ENCODE results near the gene TTLL11. TPM values are rescaled to one million over a fixed set of nuclear protein-coding genes. Genes with fewer than 3 reads are reported as not detected.
"Not testable (repeated sequence)": the region's sequence is repeated elsewhere in the genome, so short reads cannot be mapped to it uniquely, and the experiment has no call there.

TTLL11 gene
- total RNA-seq, 1 donor from 2014 or later: 5.3 TPM

GRCh38 chr9:121896545-121896943 lies 196.6 kb downstream of the TTLL11 start:
- DNase-seq: no peak

- DNase-seq: peak; percentile 57
Measured at GRCh38 chr9:121895818-121896544, 197.1 kb downstream of the TTLL11 start.

DNA sequence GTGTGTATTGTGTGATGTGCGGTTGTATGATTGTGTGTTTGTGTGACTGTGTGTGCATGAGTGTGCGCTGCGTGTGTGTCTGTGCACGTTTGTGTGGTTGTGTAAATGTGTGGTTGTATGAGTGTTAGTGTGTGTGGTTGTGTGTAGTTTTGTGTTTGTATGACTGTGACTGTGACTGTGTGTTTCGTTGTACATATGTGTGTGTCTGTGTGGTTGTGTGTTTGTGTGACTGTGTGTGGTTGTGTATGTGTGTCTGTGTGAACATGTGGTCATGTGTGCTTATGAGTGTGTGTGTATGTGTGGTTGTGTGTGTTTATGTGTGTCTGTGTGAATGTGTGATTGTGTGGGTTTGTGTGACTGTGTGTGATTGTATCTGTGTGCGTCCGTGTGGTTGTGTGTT lies 197.8 kb downstream of the TTLL11 start:
- DNase-seq: no peak

GRCh38 chr9:121894380-121894779 lies 198.7 kb downstream of the TTLL11 start:
- DNase-seq: not testable (repeated sequence)

DNA sequence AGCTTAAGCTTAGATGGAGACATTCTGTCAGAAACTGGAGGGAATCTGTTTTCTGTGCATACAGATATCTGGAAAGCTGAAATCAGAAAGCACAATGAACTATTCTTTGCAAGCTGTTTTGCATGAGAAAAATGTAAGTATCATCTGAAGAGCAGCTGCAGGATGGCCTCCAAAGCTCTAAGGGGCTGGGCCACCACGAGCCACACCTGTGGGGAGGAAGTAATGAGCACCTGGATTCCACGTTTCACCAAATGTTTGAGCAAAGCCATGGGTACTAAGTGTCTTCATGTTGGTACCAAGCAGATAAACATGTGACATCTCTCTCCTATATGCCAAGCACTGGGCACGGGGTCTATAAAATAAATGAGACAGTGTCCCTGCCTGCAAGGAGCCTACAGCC lies 199.3 kb downstream of the TTLL11 start:
- no peak for DNase-seq

DNA sequence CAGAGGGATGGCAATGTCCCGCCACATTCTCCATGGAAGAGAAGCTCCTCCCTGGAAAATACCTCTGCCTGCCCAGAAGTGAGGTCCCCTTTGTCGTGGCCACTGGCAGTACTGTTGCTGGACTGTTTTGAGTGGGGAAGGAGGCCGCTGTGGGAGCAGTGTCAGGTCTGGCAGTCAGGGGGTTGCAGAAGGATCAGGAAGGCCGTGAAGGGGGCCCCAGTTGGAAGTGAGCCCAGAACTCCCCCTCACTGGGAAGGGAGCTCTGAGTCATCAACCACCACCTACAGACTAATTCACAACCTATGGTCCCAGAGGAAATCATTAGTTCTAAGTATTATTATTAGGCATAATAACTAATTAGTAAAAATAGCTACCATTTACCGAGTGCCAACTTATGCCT lies 200.4 kb downstream of the TTLL11 start:
- DNase-seq: peak; percentile 29

- DNase-seq: no peak
Measured at GRCh38 chr9:121890746-121891145, 202.4 kb downstream of the TTLL11 start.

GRCh38 chr9:121889990-121890563 lies 203.0 kb downstream of the TTLL11 start:
- DNase-seq: no peak

DNA sequence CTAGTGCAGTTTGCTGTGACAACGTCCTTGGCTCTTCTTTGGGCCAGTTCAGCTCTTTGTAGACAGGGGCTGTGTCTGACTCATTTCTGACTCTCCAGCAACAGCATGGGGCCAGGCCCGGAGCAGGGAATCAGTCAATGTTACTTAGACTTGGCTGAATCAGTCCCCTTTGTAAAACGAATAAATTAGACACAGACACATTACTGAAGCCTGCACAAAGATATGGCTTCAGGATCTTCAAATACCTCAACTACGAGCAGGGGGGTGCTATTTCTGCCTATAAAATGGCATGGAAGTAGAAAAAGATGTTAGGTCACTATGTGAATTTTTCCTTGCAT lies 204.7 kb downstream of the TTLL11 start:
- DNase-seq: peak; percentile 31

GRCh38 chr9:121887553-121888437 lies 205.3 kb downstream of the TTLL11 start:
- DNase-seq: no peak

DNA sequence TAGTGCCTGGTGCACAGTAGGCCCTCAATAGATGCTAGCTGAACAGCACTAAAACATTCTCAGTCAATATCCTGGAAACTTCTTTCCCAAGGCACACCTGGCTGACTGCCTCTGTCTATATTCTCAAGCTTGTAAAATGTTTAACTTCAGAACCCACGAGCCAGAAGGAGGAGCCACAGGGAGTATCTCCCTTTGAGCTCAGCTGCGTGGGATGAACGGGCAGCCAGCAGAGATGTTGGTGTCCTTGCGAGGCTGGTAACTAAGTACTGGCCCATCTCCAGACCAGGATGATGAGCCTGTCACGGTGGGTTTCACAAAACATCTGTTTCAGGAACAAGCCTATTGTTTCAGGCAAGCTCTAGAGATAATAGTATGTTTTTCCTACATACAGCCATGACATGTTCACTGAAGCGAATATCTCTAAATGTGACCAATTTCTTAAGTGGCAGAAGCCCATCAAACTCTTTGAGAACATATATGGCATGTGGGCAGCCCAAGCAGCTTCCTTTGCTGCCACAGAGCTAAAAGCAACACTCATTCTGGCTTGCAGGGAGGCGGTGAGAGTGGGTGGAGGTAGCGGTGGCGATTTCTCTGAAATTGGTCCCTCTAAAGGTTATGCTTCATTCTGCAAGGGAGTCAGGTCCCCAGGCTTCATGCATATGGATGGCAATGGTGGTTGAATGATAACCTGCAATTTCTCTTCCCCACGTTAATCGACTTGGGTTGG lies 206.2 kb downstream of the TTLL11 start:
- no peak for DNase-seq

GRCh38 chr9:121885345-121885901 lies 207.7 kb downstream of the TTLL11 start:
- DNase-seq: no peak

DNA sequence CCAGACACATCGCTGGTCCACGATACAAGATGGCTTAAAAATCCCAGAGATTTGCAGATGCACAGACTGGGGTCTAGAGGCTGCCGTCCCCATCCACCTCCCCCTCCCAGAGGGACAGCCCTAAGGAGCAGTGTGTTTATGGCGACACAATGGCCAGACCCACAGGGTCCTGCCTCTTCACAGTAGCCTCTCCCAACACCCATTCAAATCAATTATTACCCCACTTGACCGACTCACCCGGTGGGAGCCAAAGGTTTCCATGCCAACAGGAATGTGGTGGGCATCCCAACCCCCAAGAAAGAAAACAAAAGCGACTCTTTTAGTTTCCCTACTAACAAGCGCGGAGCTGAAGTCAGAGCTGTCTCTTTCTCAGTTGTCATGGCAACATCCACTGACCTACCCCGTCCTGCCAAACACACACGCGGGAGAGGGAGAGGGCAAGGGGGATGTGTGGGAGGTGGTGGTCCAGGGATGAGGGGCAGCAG lies 209.0 kb downstream of the TTLL11 start:
- DNase-seq: no peak

DNA sequence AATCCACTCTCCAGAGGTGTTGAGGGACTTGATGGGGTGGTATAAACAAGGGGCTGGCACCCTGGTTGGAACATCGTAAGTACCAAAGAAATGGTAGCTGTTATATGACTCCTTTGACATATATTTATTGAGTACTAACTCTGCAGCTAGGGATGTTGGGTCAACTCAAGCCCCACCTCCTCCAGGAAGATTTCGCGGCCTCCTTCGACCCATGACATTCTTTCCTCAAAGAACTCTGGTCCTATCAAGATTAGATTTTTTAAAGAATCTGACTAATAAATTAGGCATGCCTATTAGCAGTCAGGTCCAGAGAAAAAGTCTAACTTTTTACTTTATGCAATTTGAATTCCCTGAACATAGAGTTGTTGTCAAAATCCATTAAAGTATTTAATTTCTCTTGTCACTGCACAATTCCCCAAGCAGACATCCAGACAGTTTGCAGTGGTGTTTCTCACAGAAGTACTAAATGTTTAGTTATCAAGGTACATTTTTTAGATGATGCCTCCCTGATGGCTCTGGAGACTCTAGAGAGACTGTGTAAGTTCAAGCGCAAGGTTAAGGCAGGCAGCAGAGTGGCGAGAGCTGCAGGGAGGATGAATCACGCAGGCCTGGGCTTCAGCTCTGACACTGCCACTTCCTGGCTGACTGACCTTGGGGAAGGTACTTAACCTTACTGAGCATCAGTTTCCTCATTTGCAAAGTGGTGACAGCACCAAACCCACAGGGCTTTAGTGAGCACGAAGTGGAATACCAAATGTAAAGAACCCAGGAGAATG lies 209.6 kb downstream of the TTLL11 start:
- peak; percentile 43 for DNase-seq

- DNase-seq: no peak
Measured at GRCh38 chr9:121881920-121882500, 211.1 kb downstream of the TTLL11 start.

- DNase-seq: no peak
Measured at GRCh38 chr9:121880343-121880898, 212.7 kb downstream of the TTLL11 start.

DNA sequence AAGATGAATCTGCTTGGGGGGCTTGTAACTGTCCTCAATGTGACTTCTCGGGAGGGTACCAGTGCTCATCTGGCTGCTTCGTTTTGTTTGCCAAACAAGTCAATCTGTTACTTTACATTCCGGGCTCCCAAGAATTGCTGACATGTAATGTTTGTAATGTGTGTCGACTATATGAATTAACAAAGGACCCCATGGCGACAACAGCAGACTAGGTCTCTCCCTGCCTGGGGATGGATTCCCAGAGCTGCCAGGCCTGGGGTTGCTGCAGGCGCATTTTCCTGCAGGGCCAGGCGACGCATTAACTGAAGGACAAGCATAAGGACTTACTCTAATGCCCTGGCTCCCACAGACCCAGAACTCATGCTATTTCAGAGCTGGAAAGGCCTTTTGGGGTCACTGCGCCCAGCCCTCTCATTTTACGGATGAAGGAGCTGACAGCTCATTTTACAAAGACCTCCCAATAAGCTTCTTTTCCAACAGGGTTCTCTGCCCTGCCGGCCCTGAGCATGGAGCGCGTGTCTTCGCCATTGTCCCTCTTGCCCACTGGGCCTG lies 214.8 kb downstream of the TTLL11 start:
- DNase-seq: no peak

DNA sequence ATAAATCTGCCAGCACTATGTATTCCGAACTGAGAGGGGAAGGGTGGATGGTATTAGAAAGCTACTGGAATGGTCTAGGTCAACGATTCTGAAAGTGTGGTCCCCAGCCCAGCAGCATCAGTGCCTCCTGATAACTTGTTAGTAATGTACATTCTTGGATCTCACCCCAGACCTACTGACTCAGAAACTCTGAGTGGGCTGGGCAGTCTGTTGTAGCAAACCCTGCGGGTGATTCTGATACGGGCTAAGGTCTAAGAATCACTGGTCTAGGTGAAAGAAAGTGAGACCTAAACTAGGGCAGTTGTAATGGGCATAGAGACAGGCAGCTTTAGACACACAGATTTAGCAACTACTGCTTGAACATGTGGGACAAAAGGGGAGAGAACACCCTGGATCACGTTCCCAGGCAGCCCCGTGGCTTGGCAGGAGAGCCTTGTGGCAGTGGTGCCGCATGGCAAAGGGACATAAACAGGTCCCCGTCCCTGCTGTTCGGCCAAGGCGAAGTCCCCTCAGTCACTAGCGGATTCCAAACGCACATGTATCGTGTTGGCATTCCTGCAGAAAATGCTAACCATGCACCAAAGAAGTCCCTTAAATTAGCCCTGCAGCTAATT lies 216.3 kb downstream of the TTLL11 start:
- DNase-seq: no peak

- no peak for DNase-seq
Measured at GRCh38 chr9:121876255-121876654, 216.9 kb downstream of the TTLL11 start.

GRCh38 chr9:121874524-121874923 lies 218.6 kb downstream of the TTLL11 start:
- no peak for DNase-seq
